Raji (cell line): ENCODE measurements around the gene SQSTM1.

Experiments
- POLR2A ChIP-seq: IDR thresholded peaks from 2 replicates; pipeline ENCODE4 v1.6.1; 2011; ENCODE audit warnings: low read depth, low read length, control low read depth; ENCODE audit not compliant: insufficient read depth

SQSTM1 gene

GRCh38 chr5:179812997-179813607 is 7.6 kb upstream of the SQSTM1 start:
- no peak for TF ChIP-seq POLR2A

DNA sequence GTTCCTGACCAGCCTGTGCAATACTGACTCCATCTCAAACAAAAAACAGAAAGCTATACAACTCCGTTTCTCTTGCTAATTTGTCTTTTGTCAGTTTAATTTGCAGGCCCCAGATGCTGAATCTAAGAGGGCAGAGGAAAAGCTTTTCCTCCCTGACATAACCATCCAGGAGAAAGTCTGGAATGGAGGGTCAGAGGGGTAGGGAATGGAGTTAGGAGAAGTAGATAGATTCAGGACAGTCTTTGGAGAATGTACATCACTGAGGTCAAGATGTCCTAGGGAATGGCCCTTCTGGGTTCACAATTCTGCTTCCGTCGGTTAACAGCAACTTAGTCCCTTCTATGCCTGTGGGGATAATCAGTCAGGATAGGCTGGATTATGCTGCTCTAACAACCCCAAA is 6.6 kb upstream of the SQSTM1 start:
- no peak for TF ChIP-seq POLR2A

DNA sequence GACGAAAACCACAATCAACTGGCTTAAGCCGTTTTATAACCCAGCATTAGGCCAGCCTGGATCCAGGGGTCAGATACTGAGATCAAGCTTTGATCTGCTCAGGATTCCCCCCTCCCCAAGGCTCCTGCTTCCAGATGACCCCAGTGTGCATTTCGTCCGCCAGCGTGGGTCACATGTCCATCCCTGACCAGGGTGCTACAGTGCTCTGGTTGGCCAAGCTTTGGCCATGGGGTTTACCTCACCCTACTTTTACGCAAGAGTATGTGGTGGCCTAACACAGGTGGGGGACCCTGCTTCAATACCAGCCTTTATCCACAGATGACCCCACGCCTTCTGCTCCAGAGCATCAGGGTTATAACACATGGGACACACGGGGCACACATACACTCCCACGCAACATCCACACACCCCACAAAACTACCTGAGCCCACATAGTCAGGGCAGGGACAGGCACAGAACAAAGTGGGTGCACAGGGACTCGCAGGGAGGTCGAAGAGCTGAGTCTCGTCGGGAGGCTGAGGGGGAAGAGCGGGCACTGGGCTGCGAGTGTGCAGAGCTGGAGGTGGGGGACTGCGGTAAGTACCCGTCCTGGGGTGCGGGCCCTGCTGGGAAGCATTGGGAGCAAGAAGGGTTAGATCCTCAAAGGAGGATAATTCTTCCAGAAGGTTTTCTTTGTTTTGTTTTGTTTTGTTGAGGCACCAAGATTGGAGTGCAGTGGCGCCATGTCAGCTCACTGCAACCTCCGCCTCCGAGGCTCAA is 5.0 kb upstream of the SQSTM1 start:
- TF ChIP-seq POLR2A = no peak

DNA sequence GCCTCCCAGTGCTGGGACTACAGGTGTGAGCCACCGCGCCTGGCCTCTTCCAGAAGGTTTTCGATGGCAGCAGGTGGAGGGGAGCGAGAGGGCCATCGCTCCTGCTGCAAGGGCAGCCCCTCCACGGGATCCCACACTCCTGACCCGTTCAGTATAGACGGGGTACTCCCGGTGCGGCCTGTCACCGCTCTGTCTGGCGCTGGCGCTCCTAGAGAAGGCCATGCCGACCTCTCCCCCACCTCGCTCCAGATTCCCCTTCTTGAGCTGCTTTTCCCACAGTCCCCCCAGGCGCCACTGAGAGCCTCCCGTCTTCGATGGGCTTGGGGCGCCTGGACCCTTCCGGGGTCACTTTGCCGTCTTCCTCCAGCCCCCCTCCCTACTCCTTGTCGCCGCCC is 4.3 kb upstream of the SQSTM1 start:
- TF ChIP-seq POLR2A = no peak

GRCh38 chr5:179816796-179817469 is 3.8 kb upstream of the SQSTM1 start:
- no peak for TF ChIP-seq POLR2A

GRCh38 chr5:179817470-179817840 is 3.2 kb upstream of the SQSTM1 start:
- TF ChIP-seq POLR2A = no peak

GRCh38 chr5:179817890-179818745 is 2.6 kb upstream of the SQSTM1 start:
- TF ChIP-seq POLR2A = no peak

- TF ChIP-seq POLR2A = peak; percentile 77
Measured at GRCh38 chr5:179818746-179819295, 1.9 kb upstream of the SQSTM1 start.

DNA sequence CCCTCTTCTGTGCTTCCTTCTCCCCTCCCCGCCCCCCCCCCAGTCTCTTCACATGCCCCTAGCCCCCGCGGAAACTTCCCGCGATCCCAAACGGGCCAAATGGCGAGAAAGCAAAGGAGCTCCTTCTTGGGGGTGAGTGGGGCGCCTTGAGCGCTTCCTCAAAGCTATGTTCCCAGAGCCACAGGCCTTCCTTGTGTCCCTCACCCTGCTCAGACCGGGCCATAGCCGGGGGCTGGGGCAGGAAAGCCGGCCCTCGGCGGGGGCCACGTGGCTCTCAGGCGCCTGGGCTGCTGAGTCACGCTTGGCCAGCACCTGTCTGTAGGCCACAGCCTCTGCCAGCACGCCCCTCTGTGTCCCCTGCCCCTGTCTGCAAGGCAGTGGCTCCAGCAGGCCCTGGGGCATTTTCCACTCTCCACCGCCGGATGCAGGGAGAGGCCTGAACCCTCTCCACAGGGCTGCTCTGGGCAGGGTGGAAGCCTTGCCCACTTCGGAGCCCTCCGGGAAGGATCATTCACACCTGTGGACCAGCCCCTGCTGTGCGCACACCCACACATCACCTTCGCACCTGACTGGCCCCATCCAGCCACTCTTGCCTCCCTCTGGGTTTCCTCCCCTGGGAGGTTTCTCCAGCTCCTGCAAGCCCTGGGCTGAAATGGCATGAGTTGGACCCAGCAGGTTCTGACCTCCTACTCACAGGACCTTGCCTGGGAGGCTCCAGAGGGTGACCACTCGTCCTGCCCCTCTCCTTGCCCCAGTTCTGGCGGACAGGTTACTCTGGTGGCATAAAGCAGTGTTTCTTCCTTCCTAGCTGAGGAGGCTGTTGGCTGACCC is 1.2 kb upstream of the SQSTM1 start:
- no peak for TF ChIP-seq POLR2A

GRCh38 chr5:179820127-179820482 is 600 bp upstream of the SQSTM1 start:
- no peak for TF ChIP-seq POLR2A

GRCh38 chr5:179821298-179822058 is 773 bp downstream of the SQSTM1 start:
- TF ChIP-seq POLR2A = peak; percentile 91

GRCh38 chr5:179822059-179822432 is 1.3 kb downstream of the SQSTM1 start:
- TF ChIP-seq POLR2A = no peak

- no peak for TF ChIP-seq POLR2A
Measured at GRCh38 chr5:179822444-179822990, 1.8 kb downstream of the SQSTM1 start.
